Neural progenitor cell (in vitro differentiated cells): Measurements from ENCODE around the gene CBFB. TPM values are rescaled to one million over a fixed set of nuclear protein-coding genes. Genes with fewer than 3 reads are reported as not detected.

Experiments used
- DNase-seq: peaks from one replicate; pipeline ENCODE4 v3.0.0-alpha.2; 2016; ENCODE audit warnings: low spot score
- H2AFZ ChIP-seq: fragments of 200-600 bp; sonication (generic); replicated peaks from 2 replicates; pipeline ENCODE4 v1.6.1; 2016; ENCODE audit warnings: antibody characterized with exemption
- H3F3A ChIP-seq: fragments of 200-600 bp; sonication (generic); 2 replicates; pipeline ENCODE4 v1.6.1; 2016; ENCODE audit warnings: antibody characterized with exemption, low read depth
- H3K27ac ChIP-seq: fragments of 200-600 bp; sonication (generic); 2 replicates; pipeline ENCODE4 v1.5.1; 2016; ENCODE audit warnings: mild to moderate bottlenecking
- H3K27me3 ChIP-seq: fragments of 200-600 bp; sonication (generic); 2 replicates; pipeline ENCODE4 v1.6.1; 2016; ENCODE audit warnings: mild to moderate bottlenecking, moderate library complexity
- H3K36me3 ChIP-seq: fragments of 200-600 bp; sonication (generic); 2 replicates; pipeline ENCODE4 v1.5.1; 2016
- H3K4me1 ChIP-seq: fragments of 200-600 bp; sonication (generic); 2 replicates; pipeline ENCODE4 v1.6.1; 2016; ENCODE audit warnings: mixed run types
- H3K4me2 ChIP-seq: fragments of 200-600 bp; sonication (generic); 2 replicates; pipeline ENCODE4 v1.6.1; 2016
- H3K4me3 ChIP-seq: fragments of 200-600 bp; sonication (generic); 2 replicates; pipeline ENCODE4 v1.5.1; 2016
- H3K79me2 ChIP-seq: fragments of 200-600 bp; sonication (generic); 2 replicates; pipeline ENCODE4 v1.6.1; 2016; ENCODE audit warnings: low read depth
- H3K9ac ChIP-seq: fragments of 200-600 bp; sonication (generic); 2 replicates; pipeline ENCODE4 v1.6.1; 2016
- H3K9me3 ChIP-seq: fragments of 200-600 bp; sonication (generic); 2 replicates; pipeline ENCODE4 v1.5.1; 2016; ENCODE audit warnings: low read depth
- H4K20me1 ChIP-seq: fragments of 200-600 bp; sonication (generic); 2 replicates; pipeline ENCODE4 v1.6.1; 2016; ENCODE audit warnings: low read depth
- H3K27ac Mint-ChIP-seq: 3 replicates; pipeline ENCODE4 v1.8.0; 2021; ENCODE audit warnings: mixed read lengths
- H3K27me3 Mint-ChIP-seq: 2 replicates; pipeline ENCODE4 v1.8.0; 2022; ENCODE audit warnings: low read depth, mild to moderate bottlenecking, inconsistent platforms, moderate library complexity, mixed read lengths; ENCODE audit not compliant: insufficient read depth
- H3K36me3 Mint-ChIP-seq: 3 replicates; pipeline ENCODE4 v1.8.0; 2021; ENCODE audit warnings: mixed read lengths
- H3K4me1 Mint-ChIP-seq: 3 replicates; pipeline ENCODE4 v1.8.0; 2021; ENCODE audit warnings: mixed read lengths
- H3K4me3 Mint-ChIP-seq: 3 replicates; pipeline ENCODE4 v1.8.0; 2021; ENCODE audit warnings: mild to moderate bottlenecking, moderate library complexity, mixed read lengths
- H3K9me3 Mint-ChIP-seq: 3 replicates; pipeline ENCODE4 v1.8.0; 2020; ENCODE audit warnings: mixed read lengths
- CTCF ChIP-seq: fragments of 200-600 bp; sonication (generic); IDR thresholded peaks from 2 replicates; pipeline ENCODE4 v1.5.1; 2017; ENCODE audit warnings: antibody characterized with exemption, mild to moderate bottlenecking
- EZH2 ChIP-seq: fragments of 200-600 bp; sonication (generic); IDR thresholded peaks from 2 replicates; pipeline ENCODE4 v1.6.1; 2017; ENCODE audit warnings: antibody characterized with exemption, mild to moderate bottlenecking, moderate library complexity
- EZH2phosphoT487 ChIP-seq: fragments of 200-600 bp; sonication (generic); IDR thresholded peaks from 2 replicates; pipeline ENCODE4 v1.6.1; 2017; ENCODE audit warnings: antibody characterized with exemption
- total RNA-seq: library from RNA; depleted of rRNA; stranded (reverse); fragments of >200 nt; gene quantifications from 2 replicates; pipeline ENCODE4 v1.2.3, GENCODE V29; 2015; ENCODE audit warnings: low replicate concordance

The CBFB gene
- total RNA-seq, 1 donor from 2014 or later = 95.5 TPM

DNA sequence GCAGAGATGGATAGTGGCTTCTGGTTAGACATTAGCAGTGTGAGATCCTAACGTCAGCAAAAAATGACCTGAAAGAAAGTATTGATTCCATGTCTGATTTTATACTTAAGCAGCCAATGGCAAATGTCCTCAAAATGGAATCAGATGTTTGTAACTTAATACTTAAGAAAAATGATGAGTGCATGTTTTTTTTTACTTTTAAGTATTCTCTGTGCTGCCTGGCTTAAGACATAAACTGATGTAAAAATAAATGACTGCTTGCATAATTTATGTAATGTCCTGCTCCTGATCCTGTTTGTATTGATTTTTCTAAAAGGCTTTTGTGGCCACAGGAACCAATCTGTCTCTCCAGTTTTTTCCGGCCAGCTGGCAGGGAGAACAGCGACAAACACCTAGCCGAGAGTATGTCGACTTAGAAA lies 7.4 kb downstream of the CBFB start:
- Histone ChIP-seq H4K20me1 (peaks cover 49% of the 10 kb centered on the region), H2AFZ (no peak overlapping the region), H3K4me2 (no peak overlapping the region), H3K36me3 (peaks cover 5% of the 10 kb centered on the region), H3K79me2 (peaks cover 87% of the 10 kb centered on the region), H3K27ac (no peak overlapping the region), H3F3A (no peaks in the 10 kb centered on the region), H3K4me1 (no peaks in the 10 kb centered on the region), H3K9ac (no peak overlapping the region), H3K4me3 (no peak overlapping the region), H3K27me3 (no peaks in the 10 kb centered on the region), H3K9me3 (no peaks in the 10 kb centered on the region)
- peaks cover 31% of the 10 kb centered on the region for H3K36me3 Mint-ChIP-seq
- H3K4me1 Mint-ChIP-seq = peaks cover 13% of the 10 kb centered on the region
- H3K9me3 Mint-ChIP-seq = no peaks in the 10 kb centered on the region
- no peak for DNase-seq
- H3K27me3 Mint-ChIP-seq = peaks cover 3% of the 10 kb centered on the region
- TF ChIP-seq CTCF = no peak
- TF ChIP-seq EZH2 = no peak
- TF ChIP-seq EZH2phosphoT487 = no peak
- H3K4me3 Mint-ChIP-seq = no peak overlapping the region
- H3K27ac Mint-ChIP-seq = no peak overlapping the region

- no peaks in the 10 kb centered on the region for H3K9me3 ChIP-seq
- DNase-seq = no peak
- H3K27me3 ChIP-seq = no peaks in the 10 kb centered on the region
- TF ChIP-seq EZH2phosphoT487 = no peak
- no peak for TF ChIP-seq CTCF
- TF ChIP-seq EZH2 = no peak
- Mint-ChIP-seq H3K27ac (no peak overlapping the region), H3K27me3 (peaks cover 6% of the 10 kb centered on the region), H3K4me3 (no peak overlapping the region), H3K36me3 (peaks cover 17% of the 10 kb centered on the region), H3K9me3 (no peaks in the 10 kb centered on the region), H3K4me1 (peaks cover 7% of the 10 kb centered on the region)
- peaks cover 82% of the 10 kb centered on the region for H3K79me2 ChIP-seq
- no peak overlapping the region for H3K4me2 ChIP-seq
- H3F3A ChIP-seq = no peaks in the 10 kb centered on the region
- H3K36me3 ChIP-seq = peaks cover 5% of the 10 kb centered on the region
- peaks cover 29% of the 10 kb centered on the region for H4K20me1 ChIP-seq
- H3K4me1 ChIP-seq = no peaks in the 10 kb centered on the region
- H3K27ac ChIP-seq = no peak overlapping the region
- H3K4me3 ChIP-seq = no peak overlapping the region
- H3K9ac ChIP-seq = no peak overlapping the region
- H2AFZ ChIP-seq = no peak overlapping the region
Measured at GRCh38 chr16:67039260-67040020, 10.5 kb downstream of the CBFB start.

DNA sequence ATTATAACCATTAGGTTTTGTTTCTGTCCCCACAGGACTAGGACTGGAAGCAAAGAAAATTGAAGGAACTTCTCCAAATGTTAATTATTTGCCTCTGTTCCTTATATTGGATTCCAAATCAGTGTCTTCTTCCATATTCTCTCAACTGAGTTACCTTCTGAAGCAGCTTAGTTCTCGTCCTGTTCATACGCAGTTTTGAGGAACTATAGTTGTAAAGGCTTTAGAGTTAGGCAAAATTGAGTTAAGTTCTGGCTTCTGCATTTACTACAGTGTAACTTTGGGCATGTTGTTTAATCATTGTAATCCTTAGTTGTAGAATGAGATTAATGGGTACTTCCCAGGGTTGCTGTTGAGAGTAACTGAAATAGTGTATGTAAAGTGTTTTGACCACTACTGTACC lies 11.2 kb downstream of the CBFB start:
- Histone ChIP-seq H2AFZ (no peak overlapping the region), H3K9me3 (no peaks in the 10 kb centered on the region), H3K27ac (no peak overlapping the region), H3K79me2 (peaks cover 79% of the 10 kb centered on the region), H4K20me1 (peaks cover 22% of the 10 kb centered on the region), H3K9ac (no peak overlapping the region), H3K4me3 (no peak overlapping the region), H3K4me1 (no peaks in the 10 kb centered on the region), H3F3A (no peaks in the 10 kb centered on the region), H3K4me2 (no peak overlapping the region), H3K36me3 (peaks cover 5% of the 10 kb centered on the region), H3K27me3 (no peaks in the 10 kb centered on the region)
- no peak overlapping the region for H3K27ac Mint-ChIP-seq
- DNase-seq = no peak
- peaks cover 7% of the 10 kb centered on the region for H3K4me1 Mint-ChIP-seq
- peaks cover 6% of the 10 kb centered on the region for H3K27me3 Mint-ChIP-seq
- TF ChIP-seq CTCF (no peak), EZH2 (no peak), EZH2phosphoT487 (no peak)
- no peaks in the 10 kb centered on the region for H3K9me3 Mint-ChIP-seq
- H3K4me3 Mint-ChIP-seq = no peak overlapping the region
- peaks cover 13% of the 10 kb centered on the region for H3K36me3 Mint-ChIP-seq
